Activated B cell treated with CpG ODN at 0.5 μM for 24 hours (primary cell): Measurements from ENCODE around the gene PLP2. TPM values are rescaled to one million over a fixed set of nuclear protein-coding genes. Genes with fewer than 3 reads are reported as not detected.

ENCODE experiments used
- ATAC-seq: fragments of 200-7000 bp; cut with Tn5 transposase; one replicate; pipeline ENCODE4 v1.10.0; 2021; ENCODE audit warnings: low read depth, mild to moderate bottlenecking, moderate library complexity
- CTCF ChIA-PET: fragments of 350-600 bp; sonication (Branson Sonifier 250); formaldehyde crosslinking; loops from one replicate; lab custom pipeline; 2021; ENCODE audit warnings: antibody characterized with exemption; lab: Charles Lee
- POLR2A ChIA-PET: fragments of 350-600 bp; sonication (Branson Sonifier 250); formaldehyde crosslinking; loops from one replicate; lab custom pipeline; 2021; ENCODE audit warnings: antibody characterized with exemption; lab: Charles Lee
- DNase-seq: peaks from one replicate; pipeline ENCODE4 v3.0.0; 2022
- H3K27ac Mint-ChIP-seq: one replicate; pipeline ENCODE4 v1.8.0; 2020; ENCODE audit warnings: mixed read lengths
- H3K27me3 Mint-ChIP-seq: one replicate; pipeline ENCODE4 v1.8.0; 2021; ENCODE audit warnings: mixed read lengths
- H3K36me3 Mint-ChIP-seq: one replicate; pipeline ENCODE4 v1.8.0; 2021; ENCODE audit warnings: low read depth, mixed read lengths
- H3K4me1 Mint-ChIP-seq: one replicate; pipeline ENCODE4 v1.8.0; 2021; ENCODE audit warnings: mixed read lengths
- H3K4me3 Mint-ChIP-seq: one replicate; pipeline ENCODE4 v1.8.0; 2020; ENCODE audit warnings: mild to moderate bottlenecking, mixed read lengths
- H3K9me3 Mint-ChIP-seq: one replicate; pipeline ENCODE4 v1.8.0; 2020; ENCODE audit warnings: mixed read lengths
- intact Hi-C: fragments of 100-400 bp; cut with micrococcal nuclease; formaldehyde crosslinking; loops from one replicate; pipeline ENCODE4 v1.15.1; 2024
- total RNA-seq: library from RNA; stranded (reverse); gene quantifications from 2 replicates; pipeline ENCODE4 v1.2.3, GENCODE V29; 2022
- TF ChIP-seq, protein P1 (sequence below): fragments of 200-600 bp; IDR thresholded peaks from one replicate; pipeline ENCODE4 v1.8.0; 2022; ENCODE audit warnings: antibody characterized with exemption, mild to moderate bottlenecking

PLP2 gene
- total RNA-seq, 1 donor from 2014 or later, result 97.2 TPM

DNA sequence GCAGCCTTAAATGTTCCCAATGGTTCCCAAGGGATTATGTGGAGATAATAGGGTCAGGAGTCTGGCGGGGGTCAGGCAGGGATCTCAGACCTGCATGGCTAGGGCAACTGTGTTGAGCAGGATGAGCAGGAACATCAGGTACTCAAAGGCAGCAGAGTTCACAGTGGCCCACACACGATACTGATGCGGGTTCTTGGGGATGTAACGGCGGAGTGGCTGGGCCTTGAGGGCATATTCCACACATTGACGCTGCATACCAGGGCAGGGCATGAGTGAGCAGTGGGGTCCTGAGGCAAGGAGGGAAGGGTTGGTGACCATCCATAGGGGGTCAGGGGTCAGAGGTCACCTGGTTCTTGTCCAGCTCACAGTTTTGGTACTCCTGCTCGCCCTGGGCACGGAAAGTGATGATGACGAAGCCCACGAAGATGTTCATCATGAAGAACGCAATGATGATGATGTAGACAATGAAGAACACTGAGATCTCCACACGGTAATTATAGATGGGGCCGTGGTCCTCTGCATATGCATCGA lies 43.4 kb downstream of the PLP2 start:
- H3K4me3 Mint-ChIP-seq, result no peak overlapping the region
- TF ChIP-seq, protein P1, sequence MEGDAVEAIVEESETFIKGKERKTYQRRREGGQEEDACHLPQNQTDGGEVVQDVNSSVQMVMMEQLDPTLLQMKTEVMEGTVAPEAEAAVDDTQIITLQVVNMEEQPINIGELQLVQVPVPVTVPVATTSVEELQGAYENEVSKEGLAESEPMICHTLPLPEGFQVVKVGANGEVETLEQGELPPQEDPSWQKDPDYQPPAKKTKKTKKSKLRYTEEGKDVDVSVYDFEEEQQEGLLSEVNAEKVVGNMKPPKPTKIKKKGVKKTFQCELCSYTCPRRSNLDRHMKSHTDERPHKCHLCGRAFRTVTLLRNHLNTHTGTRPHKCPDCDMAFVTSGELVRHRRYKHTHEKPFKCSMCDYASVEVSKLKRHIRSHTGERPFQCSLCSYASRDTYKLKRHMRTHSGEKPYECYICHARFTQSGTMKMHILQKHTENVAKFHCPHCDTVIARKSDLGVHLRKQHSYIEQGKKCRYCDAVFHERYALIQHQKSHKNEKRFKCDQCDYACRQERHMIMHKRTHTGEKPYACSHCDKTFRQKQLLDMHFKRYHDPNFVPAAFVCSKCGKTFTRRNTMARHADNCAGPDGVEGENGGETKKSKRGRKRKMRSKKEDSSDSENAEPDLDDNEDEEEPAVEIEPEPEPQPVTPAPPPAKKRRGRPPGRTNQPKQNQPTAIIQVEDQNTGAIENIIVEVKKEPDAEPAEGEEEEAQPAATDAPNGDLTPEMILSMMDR, result no peak
- no peaks in the 10 kb centered on the region for H3K9me3 Mint-ChIP-seq
- intact Hi-C loops, result no loop called here
- CTCF ChIA-PET, result no interaction called here
- H3K27ac Mint-ChIP-seq, result no peak overlapping the region
- peaks cover 1% of the 10 kb centered on the region for H3K36me3 Mint-ChIP-seq
- POLR2A ChIA-PET, result no interaction called here
- DNase-seq (no peak), ATAC-seq (no peak)
- no peaks in the 10 kb centered on the region for H3K27me3 Mint-ChIP-seq
- no peaks in the 10 kb centered on the region for H3K4me1 Mint-ChIP-seq

DNA sequence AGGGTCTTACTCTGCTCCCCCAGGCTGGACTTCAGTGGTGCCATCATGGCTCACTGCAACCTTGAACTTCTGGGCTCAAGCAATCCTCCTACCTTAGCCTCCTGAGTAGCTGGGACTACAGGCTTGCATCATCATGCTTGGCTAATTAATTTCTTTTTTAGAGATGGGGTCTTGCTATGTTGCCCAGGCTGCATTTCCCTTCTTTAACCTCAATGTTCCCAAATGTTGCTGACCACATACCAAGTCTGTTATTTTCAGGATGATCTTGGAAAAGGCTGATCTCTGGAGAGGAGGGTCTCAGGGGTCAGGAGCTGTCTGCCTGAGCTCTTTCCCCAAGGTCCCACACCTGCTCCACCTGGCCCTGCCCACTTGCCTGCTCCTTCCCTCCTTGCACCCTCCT lies 48.4 kb downstream of the PLP2 start:
- DNase-seq (no peak), ATAC-seq (no peak)
- CTCF ChIA-PET, result no interaction called here
- H3K36me3 Mint-ChIP-seq, result no peaks in the 10 kb centered on the region
- H3K27me3 Mint-ChIP-seq, result no peaks in the 10 kb centered on the region
- no peak overlapping the region for H3K4me3 Mint-ChIP-seq
- no peak overlapping the region for H3K27ac Mint-ChIP-seq
- POLR2A ChIA-PET, result interaction anchor here (1.3 kb wide), 1 partner anchor 9 kb away, joined by 3 read pairs; no protein-coding TSS in a partner anchor
- no peaks in the 10 kb centered on the region for H3K9me3 Mint-ChIP-seq
- TF ChIP-seq, protein P1, result no peak
- H3K4me1 Mint-ChIP-seq, result peaks cover 3% of the 10 kb centered on the region
- intact Hi-C loops, result no loop called here

DNA sequence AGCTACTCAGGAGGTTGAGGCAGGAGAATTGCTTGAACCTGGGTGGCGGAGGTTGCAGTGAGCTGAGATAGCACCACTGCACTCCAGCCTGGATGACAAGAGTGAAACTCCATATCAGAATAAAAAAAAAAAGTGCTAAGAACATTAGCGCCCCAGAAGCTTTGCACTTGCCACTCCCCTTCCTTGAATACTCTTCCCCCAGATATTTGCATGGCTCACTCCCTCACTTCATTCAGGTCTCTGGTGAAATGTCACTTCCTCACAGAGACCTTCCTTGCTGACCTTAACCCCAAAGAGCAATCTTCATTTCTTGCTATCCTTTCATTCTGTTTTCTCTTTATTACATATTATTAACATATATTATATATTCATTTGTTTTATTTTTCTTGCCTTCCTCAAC lies 50.2 kb downstream of the PLP2 start:
- Mint-ChIP-seq H3K4me1 (peaks cover 3% of the 10 kb centered on the region), H3K27me3 (no peaks in the 10 kb centered on the region), H3K36me3 (no peaks in the 10 kb centered on the region), H3K9me3 (no peaks in the 10 kb centered on the region), H3K27ac (no peak overlapping the region), H3K4me3 (no peak overlapping the region)
- ChIA-PET POLR2A (interaction anchor here (1.0 kb wide), 1 partner anchor 31 kb away, joined by 3 read pairs; no protein-coding TSS in a partner anchor), CTCF (no interaction called here)
- ATAC-seq (no peak), DNase-seq (no peak)
- TF ChIP-seq, protein P1, result no peak
- intact Hi-C loops, result no loop called here

Other genes starting within 250 kb of the PLP2 start
- gene OTUD5, start 214.3 kb upstream of the PLP2 start, total RNA-seq, result 76.0 and 78.1 TPM in 2 replicates
- 0.66 and 1.8 TPM in 2 replicates for gene KCND1, start 200.1 kb upstream of the PLP2 start, total RNA-seq
- gene GRIPAP1, start 169.6 kb upstream of the PLP2 start, total RNA-seq, result 97.3 and 117 TPM in 2 replicates
- gene TFE3, start 128.5 kb upstream of the PLP2 start, total RNA-seq, result 31.1 and 33.3 TPM in 2 replicates
- 7.9 and 8.9 TPM in 2 replicates for gene CCDC120, start 112.9 kb upstream of the PLP2 start, total RNA-seq
- gene PRAF2, start 97.9 kb upstream of the PLP2 start, total RNA-seq, result 10.6 and 11.6 TPM in 2 replicates
- 48.8 and 55.8 TPM in 2 replicates for gene WDR45, start 92.0 kb upstream of the PLP2 start, total RNA-seq
- 18.7 and 19.6 TPM in 2 replicates for gene GPKOW, start 48.2 kb upstream of the PLP2 start, total RNA-seq
- gene MAGIX, start 9.1 kb upstream of the PLP2 start, total RNA-seq, result 1.2 and 1.5 TPM in 2 replicates
- 11.8 and 13.8 TPM in 2 replicates for gene PRICKLE3, start 14.5 kb downstream of the PLP2 start, total RNA-seq
- 0.82 and 1.6 TPM in 2 replicates for gene SYP, start 28.3 kb downstream of the PLP2 start, total RNA-seq
- 2.6 and 3.0 TPM in 2 replicates for gene CACNA1F, start 61.4 kb downstream of the PLP2 start, total RNA-seq
- 26.8 and 31.3 TPM in 2 replicates for gene CCDC22, start 63.6 kb downstream of the PLP2 start, total RNA-seq
- 0.12 and 0.29 TPM in 2 replicates for gene FOXP3, start 92.8 kb downstream of the PLP2 start, total RNA-seq
- 5.9 and 7.4 TPM in 2 replicates for gene PPP1R3F, start 97.9 kb downstream of the PLP2 start, total RNA-seq
- gene GAGE10, start 131.7 kb downstream of the PLP2 start, total RNA-seq, result not detected in 2 replicates
- gene GAGE12J, start 150.1 kb downstream of the PLP2 start, total RNA-seq, result not detected in 2 replicates
- not detected in 2 replicates for gene GAGE13, start 159.7 kb downstream of the PLP2 start, total RNA-seq